HepG2 (cell line): Measurements from ENCODE around the gene ARID5B. TPM values are rescaled to one million over a fixed set of nuclear protein-coding genes. Genes with fewer than 3 reads are reported as not detected.

Experiments used
- ATAC-seq: fragments of 200-7000 bp; cut with Tn5 transposase; 3 replicates; pipeline ENCODE4 v1.9.1; 2020; ENCODE audit warnings: mild to moderate bottlenecking, moderate library complexity
- BruUV-seq: library from RNA; stranded (reverse); fragments of 400-500 nt; replicated peaks from 2 replicates; lab custom pipeline; 2021; lab: Mats Ljungman, UMichigan
- CTCF ChIA-PET: fragments of 300-600 bp; formaldehyde crosslinking; extraction: SDS; loops from one replicate; lab custom pipeline; 2021; ENCODE audit warnings: low total read pairs, inconsistent platforms, low intra/inter-chr PET ratio; lab: Yijun Ruan, JAX
- POLR2A ChIA-PET: fragments of 350-600 bp; sonication (Branson Sonifier 250); formaldehyde crosslinking; loops from one replicate; lab custom pipeline; 2020; ENCODE audit warnings: antibody characterized with exemption, inconsistent platforms; lab: Yijun Ruan, JAX
- DNase-seq: peaks from one replicate; pipeline ENCODE4 v3.0.0-alpha.2; 2015; ENCODE audit warnings: low spot score
- FAIRE-seq: peaks from 3 replicates; lab custom pipeline; 2011; peaks lifted over from hg19 to GRCh38; lab: Jason Lieb, UNC
- H2AFZ ChIP-seq: one replicate; pipeline ENCODE4 v1.6.1; 2011; ENCODE audit warnings: low read length, inconsistent platforms
- H3K27ac ChIP-seq: fragments of 300-600 bp; 3 replicates; pipeline ENCODE4 v1.8.0; 2011; ENCODE audit warnings: mixed run types, mild to moderate bottlenecking, mixed read lengths, low read length, inconsistent platforms; ENCODE audit not compliant: insufficient read depth; ENCODE audit errors: extremely low read length
- H3K27me3 ChIP-seq, 2 experiments: fragments of 200-600 bp in 1 of 2; 2 replicates in 1 of 2; 3 replicates in 1 of 2; pipeline versions ENCODE4 v1.6.0 to v1.8.0; 2011; ENCODE audit warnings: low read length in 2 of 2, mild to moderate bottlenecking in 2 of 2, moderate library complexity in 2 of 2, inconsistent platforms in 1 of 2; ENCODE audit not compliant: insufficient read depth in 2 of 2, control insufficient read depth in 1 of 2
- H3K36me3 ChIP-seq, 2 experiments: fragments of 200-600 bp in 1 of 2; replicated peaks in 1 of 2; 2 replicates in 1 of 2; 3 replicates in 1 of 2; pipeline versions ENCODE4 v1.5.1 to v1.8.0; 2011; ENCODE audit warnings: low read length in 2 of 2, inconsistent platforms in 1 of 2; ENCODE audit not compliant: insufficient read depth in 2 of 2, control insufficient read depth in 1 of 2
- H3K4me1 ChIP-seq: 2 replicates; pipeline ENCODE4 v1.5.1; 2012; ENCODE audit warnings: low read length, inconsistent platforms; ENCODE audit not compliant: insufficient read depth
- H3K4me2 ChIP-seq: 2 replicates; pipeline ENCODE4 v1.6.0; 2011; ENCODE audit warnings: low read depth, low read length, inconsistent platforms
- H3K4me3 ChIP-seq, 3 experiments: fragments of 200-600 bp in 1 of 3; sonication (generic), shearing (Covaris generic) in 1 of 3; replicated peaks in 1 of 3; 2 replicates each; pipeline ENCODE4 v1.5.1; 2011 to 2016; ENCODE audit warnings: low read length in 3 of 3, inconsistent platforms in 2 of 3, low read depth in 2 of 3, mild to moderate bottlenecking in 2 of 3, control low read depth in 1 of 3, mixed read lengths in 1 of 3; ENCODE audit not compliant: insufficient read depth in 1 of 3
- H3K79me2 ChIP-seq: one replicate; pipeline ENCODE4 v1.6.1; 2011; ENCODE audit warnings: low read length, inconsistent platforms; ENCODE audit not compliant: insufficient read depth
- H3K9ac ChIP-seq: 2 replicates; pipeline ENCODE4 v1.6.0; 2011; ENCODE audit warnings: mild to moderate bottlenecking, low read depth, low read length, inconsistent platforms; ENCODE audit not compliant: insufficient read depth
- H3K9me3 ChIP-seq: 2 replicates; pipeline ENCODE4 v1.5.1; 2012; ENCODE audit warnings: mild to moderate bottlenecking, low read length
- H4K20me1 ChIP-seq: 2 replicates; pipeline ENCODE4 v1.6.0; 2011; ENCODE audit warnings: inconsistent platforms, mild to moderate bottlenecking, low read length, moderate library complexity; ENCODE audit not compliant: insufficient read depth
- CBFB ChIP-seq: sonication (generic); formaldehyde crosslinking; IDR thresholded peaks from 2 replicates; pipeline ENCODE4 v1.4.0; 2020; ENCODE audit warnings: missing genetic modification reagents
- DPF2 ChIP-seq: sonication (generic); formaldehyde crosslinking; IDR thresholded peaks from 2 replicates; pipeline ENCODE4 v1.4.0; 2020; ENCODE audit warnings: mild to moderate bottlenecking, low read depth, missing genetic modification reagents, borderline replicate concordance
- HINFP ChIP-seq: sonication (generic); formaldehyde crosslinking; IDR thresholded peaks from 2 replicates; pipeline ENCODE4 v1.4.0; 2020; ENCODE audit warnings: low read depth, mild to moderate bottlenecking, missing genetic modification reagents
- IRX3 ChIP-seq: sonication (generic); formaldehyde crosslinking; IDR thresholded peaks from 2 replicates; pipeline ENCODE4 v1.8.1; 2023; ENCODE audit warnings: mild to moderate bottlenecking, low read depth, missing genetic modification reagents, borderline replicate concordance
- PHF21A ChIP-seq: sonication (generic); formaldehyde crosslinking; IDR thresholded peaks from 2 replicates; pipeline ENCODE4 v1.5.0; 2020; ENCODE audit warnings: mild to moderate bottlenecking, missing genetic modification reagents
- SP4 ChIP-seq: sonication (generic); formaldehyde crosslinking; IDR thresholded peaks from 2 replicates; pipeline ENCODE4 v1.8.1; 2023; ENCODE audit warnings: mild to moderate bottlenecking, missing genetic modification reagents
- ZNF230 ChIP-seq: sonication (generic); formaldehyde crosslinking; IDR thresholded peaks from 2 replicates; pipeline ENCODE4 v1.4.0; 2020; ENCODE audit warnings: mild to moderate bottlenecking, missing genetic modification reagents
- ZNF550 ChIP-seq: sonication (generic); formaldehyde crosslinking; IDR thresholded peaks from 2 replicates; pipeline ENCODE4 v1.4.0; 2020; ENCODE audit warnings: mild to moderate bottlenecking, missing genetic modification reagents, borderline replicate concordance
- ZNF580 ChIP-seq: IDR thresholded peaks from 2 replicates; pipeline ENCODE4 v1.6.1; 2016; ENCODE audit warnings: low read depth, borderline replicate concordance
- ZNF607 ChIP-seq: sonication (generic); formaldehyde crosslinking; IDR thresholded peaks from 2 replicates; pipeline ENCODE4 v1.5.1; 2020; ENCODE audit warnings: missing genetic modification reagents, mild to moderate bottlenecking, borderline replicate concordance
- ZNF740 ChIP-seq: sonication (generic); formaldehyde crosslinking; IDR thresholded peaks from 2 replicates; pipeline ENCODE4 v1.4.0; 2020; ENCODE audit warnings: missing genetic modification reagents
- ZNF792 ChIP-seq: IDR thresholded peaks from 2 replicates; pipeline ENCODE4 v1.6.1; 2016
- WGBS: methylation state at CpG from one replicate; pipeline ENCODE4 v1.1.6; 2017; ENCODE audit warnings: low lambda C conversion rate; 5-methylcytosine and 5-hydroxymethylcytosine counted together
- in situ Hi-C: cut with HindIII; loops from 2 replicates; pipeline ENCODE4 v1.10.0; 2017; ENCODE audit warnings: low pct_unique_long_range_greater_than_20kb; ENCODE audit not compliant: extremely low pct_ligation_motif_present
- intact Hi-C: fragments of 100-400 bp; cut with micrococcal nuclease; formaldehyde crosslinking; loops from one replicate; pipeline ENCODE4 v1.10.0; 2022; ENCODE audit not compliant: unreplicated experiment
- polyA plus RNA-seq, 8 experiments: library from polyadenylated mRNA; depleted of rRNA in 3 of 8; stranded (reverse) in 7 of 8; unstranded in 1 of 8; fragments of >200 nt; fragmentation: Illumina TruSeq in 4 of 8; extraction: Trizol in 4 of 8; gene quantifications; 2 replicates each; pipeline versions ENCODE4 v1.2.1 to v1.2.3, GENCODE V29; 2011 to 2016; ENCODE audit warnings: low read depth in 4 of 8, missing spikeins in 1 of 8, mixed read lengths in 1 of 8; ENCODE audit not compliant: insufficient read depth in 1 of 8
- total RNA-seq, 5 experiments: library from RNA; depleted of rRNA; stranded (reverse); fragments of >200 nt; fragmentation: Illumina TruSeq; extraction: Trizol; gene quantifications; 2 replicates each; pipeline ENCODE4 v1.2.3, GENCODE V29; 2016; ENCODE audit warnings: low read depth in 1 of 5

The ARID5B gene
- total and polyA plus RNA-seq, 2 of the 13 experiments (the other 11 are each of a cell fraction or from before 2014, with no cell fraction given): 6.2 to 21.1 TPM

- Histone ChIP-seq H3K36me3 (peaks cover 3 to 6% of the 10 kb centered on the region in 2 experiments), H3K9me3 (no peaks in the 10 kb centered on the region), H3K4me2 (peak overlapping the region; percentile 93), H3K79me2 (peaks cover 23% of the 10 kb centered on the region), H3K9ac (peak overlapping the region; percentile 71; the same call in 1 of the 2 replicates), H2AFZ (no peak overlapping the region), H3K27me3 (no peaks in the 10 kb centered on the region), H3K4me1 (peaks cover 67% of the 10 kb centered on the region), H3K4me3 (no peak overlapping the region), H3K27ac (peak overlapping the region; percentile 94), H4K20me1 (no peaks in the 10 kb centered on the region)
- ATAC-seq (no peak), DNase-seq (no peak), FAIRE-seq (no peak)
- in situ Hi-C loops (no loop called here), intact Hi-C loops (loop anchor here (10.0 kb wide), 2 partner anchors 128 to 302 kb away; partner anchors contain the start of gene RTKN2)
- BruUV-seq: no TSS peak
- ChIA-PET CTCF (no interaction called here), POLR2A (interaction anchor here (1.6 to 2.2 kb wide), 2 partner anchors 57 to 59 kb away, joined by 5 to 7 read pairs; no protein-coding TSS in a partner anchor)
- WGBS: 96% methylated on average over 4 of the region's 4 CpGs
- TF ChIP-seq ZNF550 (CRISPR knock-in tag): no peak
- no peak for TF ChIP-seq CBFB (CRISPR knock-in tag)
- TF ChIP-seq HINFP: no peak
- no peak for TF ChIP-seq PHF21A (CRISPR knock-in tag)
- no peak for TF ChIP-seq ZNF792 (CRISPR knock-in tag)
- no peak for TF ChIP-seq ZNF230 (CRISPR knock-in tag)
- no peak for TF ChIP-seq ZNF740 (CRISPR knock-in tag)
- TF ChIP-seq ZNF607 (CRISPR knock-in tag): no peak
- no peak for TF ChIP-seq IRX3 (CRISPR knock-in tag)
- TF ChIP-seq SP4 (CRISPR knock-in tag): no peak
- no peak for TF ChIP-seq ZNF580 (CRISPR knock-in tag)
- no peak for TF ChIP-seq DPF2 (CRISPR knock-in tag)
These were observed 61.5 kb downstream of the ARID5B start for GRCh38 chr10:61962971-61963370.
